Central memory CD8-positive, alpha-beta T cell (primary cell): Measurements from ENCODE around the gene RNF144A.
A peak's percentile ranks its signal among the peaks of the same experiment; 100 is the strongest.

ENCODE experiments used
- ATAC-seq: fragments of 150-1000 bp; cut with Tn5 transposase; replicated peaks from 2 replicates; pipeline ENCODE4 v1.10.0; 2022; ENCODE audit warnings: mild to moderate bottlenecking, moderate FRiP score, moderate number of reproducible peaks; ENCODE audit not compliant: poor library complexity, severe bottlenecking; ENCODE audit errors: extremely low read depth
- DNase-seq, 2 donors: peaks; one replicate each; pipeline ENCODE4 v3.0.0; 2021; ENCODE audit warnings: low spot score in 2 of 2
- H3K27ac Mint-ChIP-seq: one replicate; pipeline ENCODE4 v1.8.0; 2022; ENCODE audit warnings: low read depth, mild to moderate bottlenecking, moderate library complexity, mixed read lengths
- H3K27me3 Mint-ChIP-seq: one replicate; pipeline ENCODE4 v1.8.0; 2022; ENCODE audit warnings: mixed read lengths
- H3K36me3 Mint-ChIP-seq: one replicate; pipeline ENCODE4 v1.8.0; 2022; ENCODE audit warnings: mild to moderate bottlenecking, moderate library complexity, mixed read lengths; ENCODE audit not compliant: insufficient read depth
- H3K4me1 Mint-ChIP-seq: one replicate; pipeline ENCODE4 v1.8.0; 2022; ENCODE audit warnings: mixed read lengths
- H3K4me3 Mint-ChIP-seq: one replicate; pipeline ENCODE4 v1.8.0; 2022; ENCODE audit warnings: mild to moderate bottlenecking, moderate library complexity, mixed read lengths
- H3K9me3 Mint-ChIP-seq: one replicate; pipeline ENCODE4 v1.8.0; 2022; ENCODE audit warnings: mixed read lengths

RNF144A gene

DNA sequence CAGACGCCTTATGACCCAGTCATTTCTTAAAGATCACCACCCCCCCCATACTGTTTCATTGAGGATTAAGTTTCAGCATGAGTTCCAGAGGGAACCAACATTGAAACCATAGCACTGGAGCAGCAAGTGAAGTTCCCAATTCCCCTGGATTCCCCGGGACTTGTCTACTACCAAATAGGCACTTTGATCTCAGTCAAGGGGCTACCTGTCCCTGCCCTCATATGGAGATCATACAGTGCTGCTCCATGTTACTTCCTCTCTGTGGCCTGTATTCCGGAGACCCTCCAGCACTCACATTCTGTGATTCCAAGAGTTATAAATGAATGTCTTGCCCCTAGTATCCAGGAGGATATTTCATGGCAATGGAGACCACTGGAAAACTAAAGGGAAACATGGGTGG lies 42.5 kb downstream of the RNF144A start:
- Mint-ChIP-seq H3K27ac (no peak overlapping the region), H3K4me3 (no peak overlapping the region), H3K9me3 (no peaks in the 10 kb centered on the region), H3K4me1 (peaks cover 68% of the 10 kb centered on the region), H3K36me3 (peaks cover 2% of the 10 kb centered on the region), H3K27me3 (no peaks in the 10 kb centered on the region)
- no peak for ATAC-seq
- DNase-seq, result no peak

DNA sequence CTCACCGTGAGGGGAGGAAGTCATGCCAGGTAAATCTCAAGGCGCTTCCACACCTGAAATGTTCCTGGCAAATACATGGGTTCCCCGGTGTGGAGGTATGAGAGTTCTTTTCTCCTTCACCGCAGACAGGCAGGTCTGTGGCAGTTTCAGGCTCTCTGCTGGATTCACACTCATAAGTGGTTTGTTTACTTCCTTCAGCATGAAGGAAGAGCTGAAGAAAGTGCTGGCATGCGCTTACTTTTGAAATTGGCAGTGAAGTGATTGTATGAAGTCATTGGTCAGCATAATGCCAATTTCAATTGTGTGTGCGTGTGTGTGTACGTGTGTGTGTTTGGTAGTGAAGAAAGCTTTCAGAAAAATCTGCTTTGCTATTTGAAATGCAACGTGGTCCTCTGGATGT lies 43.4 kb downstream of the RNF144A start:
- DNase-seq (no peak), ATAC-seq (no peak)
- H3K36me3 Mint-ChIP-seq, result no peaks in the 10 kb centered on the region

DNA sequence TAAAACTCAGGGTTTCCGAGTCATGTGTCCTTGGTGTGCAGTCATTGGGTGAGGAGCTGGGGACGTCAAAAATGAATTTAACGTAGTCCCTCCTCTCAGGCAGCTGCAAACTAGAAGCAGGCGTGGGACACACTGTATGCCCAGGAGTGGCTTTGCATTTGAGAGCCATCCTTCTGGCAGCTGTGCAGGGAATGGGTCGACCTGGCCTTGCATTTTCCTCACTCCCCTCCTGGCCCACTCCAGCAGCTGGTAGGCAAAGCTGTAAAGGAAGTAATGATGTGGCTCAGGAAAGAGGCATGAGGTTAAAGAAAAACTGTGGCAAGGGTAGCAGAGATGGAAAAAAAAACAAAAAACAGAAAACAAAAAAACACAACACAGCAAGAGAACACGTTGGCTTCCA lies 46.5 kb downstream of the RNF144A start:
- no peaks in the 10 kb centered on the region for H3K27me3 Mint-ChIP-seq
- H3K36me3 Mint-ChIP-seq, result no peaks in the 10 kb centered on the region
- H3K9me3 Mint-ChIP-seq, result no peaks in the 10 kb centered on the region
- no peak for ATAC-seq
- peak overlapping the region; percentile 9 for H3K27ac Mint-ChIP-seq
- peaks cover 62% of the 10 kb centered on the region for H3K4me1 Mint-ChIP-seq
- no peak for DNase-seq
- H3K4me3 Mint-ChIP-seq, result no peak overlapping the region

More for the DNA sequence above, 43.4 kb downstream of the RNF144A start:
- H3K4me1 Mint-ChIP-seq, result peaks cover 65% of the 10 kb centered on the region
- H3K27ac Mint-ChIP-seq, result no peak overlapping the region
- no peaks in the 10 kb centered on the region for H3K27me3 Mint-ChIP-seq
- H3K4me3 Mint-ChIP-seq, result no peak overlapping the region
- H3K9me3 Mint-ChIP-seq, result no peaks in the 10 kb centered on the region

DNA sequence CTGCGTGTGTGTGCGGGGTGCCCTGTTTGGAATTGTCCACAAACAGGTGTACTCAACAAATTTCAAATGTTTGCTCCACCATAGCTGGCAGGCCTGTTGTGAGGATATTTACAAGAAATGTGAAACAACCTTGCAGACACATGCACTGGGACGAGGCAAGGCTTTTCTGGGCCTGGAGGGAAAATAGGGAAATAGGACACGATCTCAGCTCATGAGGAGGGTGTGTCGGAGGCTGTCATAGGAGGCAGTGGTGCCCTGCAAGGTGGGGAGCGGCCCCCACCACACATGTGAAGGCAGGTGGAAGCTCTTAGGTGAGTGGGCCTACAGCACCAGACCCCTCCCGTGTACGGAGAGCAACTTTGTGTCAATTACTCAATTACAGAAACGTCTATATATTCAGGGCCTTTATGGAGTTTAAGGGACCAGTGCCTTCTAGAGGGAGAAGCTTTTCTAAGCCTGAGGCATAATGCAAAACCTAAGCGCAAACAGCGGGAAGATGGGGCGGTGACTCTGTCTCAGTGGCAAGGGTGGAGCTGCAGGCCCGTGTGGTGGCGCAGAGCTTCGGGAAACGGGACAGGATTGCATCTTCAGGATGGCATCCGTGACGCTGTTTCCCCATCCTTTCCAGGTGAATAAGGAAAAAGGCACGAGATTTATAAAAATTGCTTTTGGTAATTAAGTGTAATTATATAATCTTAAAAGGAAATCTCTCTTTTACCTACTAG lies 48.0 kb downstream of the RNF144A start:
- no peak overlapping the region for H3K4me3 Mint-ChIP-seq
- H3K27ac Mint-ChIP-seq, result no peak overlapping the region
- H3K9me3 Mint-ChIP-seq, result no peaks in the 10 kb centered on the region
- no peaks in the 10 kb centered on the region for H3K36me3 Mint-ChIP-seq
- peaks cover 47% of the 10 kb centered on the region for H3K4me1 Mint-ChIP-seq
- ATAC-seq (no peak), DNase-seq (no peak)
- H3K27me3 Mint-ChIP-seq, result no peaks in the 10 kb centered on the region

DNA sequence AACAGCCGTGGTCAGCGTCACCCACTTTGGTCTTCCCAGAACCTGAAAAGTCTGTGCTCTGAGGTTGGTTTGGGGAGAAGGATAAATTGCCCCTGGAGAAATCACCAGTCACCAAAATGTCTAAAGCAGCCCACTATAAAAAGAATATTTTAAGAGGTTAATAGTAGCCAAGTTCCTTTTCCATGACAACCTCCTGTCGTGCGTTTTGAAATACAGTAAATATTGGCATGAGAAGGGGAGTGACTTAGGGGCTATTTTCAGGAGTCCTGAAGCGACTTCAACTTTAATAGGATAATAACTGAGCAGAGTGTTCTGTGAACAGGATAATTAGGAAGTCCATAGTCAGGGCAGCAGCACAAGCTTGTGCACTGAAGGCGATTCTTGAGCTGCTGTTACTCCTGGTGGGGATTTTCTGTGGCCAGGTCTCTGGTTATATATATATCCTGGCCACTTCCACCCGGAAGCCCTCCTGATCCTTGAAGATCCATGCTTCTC lies 49.3 kb downstream of the RNF144A start:
- ATAC-seq, result no peak
- Mint-ChIP-seq H3K27ac (no peak overlapping the region), H3K36me3 (peaks cover 4% of the 10 kb centered on the region)

DNA sequence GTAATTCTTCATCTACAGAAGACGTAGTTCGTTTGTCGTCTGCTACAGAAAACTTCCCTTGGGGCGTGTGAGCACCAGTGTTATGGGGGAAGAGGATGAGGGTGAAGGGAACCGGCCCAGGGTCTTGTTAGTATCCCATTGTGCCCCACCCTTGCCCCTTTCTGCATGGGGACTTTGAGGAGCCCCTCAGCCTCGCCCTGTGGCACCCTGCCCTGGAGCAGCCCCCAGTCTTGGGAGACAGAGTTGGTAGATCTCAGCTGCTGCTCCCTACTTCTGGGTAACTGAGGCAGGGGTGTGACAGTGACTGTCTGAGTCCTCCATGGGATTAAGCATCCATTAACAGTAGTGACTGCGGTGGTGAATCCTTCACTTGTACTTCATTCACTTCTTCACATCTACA lies 50.1 kb downstream of the RNF144A start:
- ATAC-seq (no peak), DNase-seq (no peak)
- H3K36me3 Mint-ChIP-seq, result peaks cover 4% of the 10 kb centered on the region
- no peaks in the 10 kb centered on the region for H3K9me3 Mint-ChIP-seq
- H3K27ac Mint-ChIP-seq, result no peak overlapping the region
- H3K4me3 Mint-ChIP-seq, result no peak overlapping the region
- H3K4me1 Mint-ChIP-seq, result peaks cover 42% of the 10 kb centered on the region
- H3K27me3 Mint-ChIP-seq, result no peaks in the 10 kb centered on the region

More for the DNA sequence above, 49.3 kb downstream of the RNF144A start:
- no peaks in the 10 kb centered on the region for H3K27me3 Mint-ChIP-seq
- no peak overlapping the region for H3K4me3 Mint-ChIP-seq
- no peaks in the 10 kb centered on the region for H3K9me3 Mint-ChIP-seq
- no peak for DNase-seq
- peaks cover 42% of the 10 kb centered on the region for H3K4me1 Mint-ChIP-seq

DNA sequence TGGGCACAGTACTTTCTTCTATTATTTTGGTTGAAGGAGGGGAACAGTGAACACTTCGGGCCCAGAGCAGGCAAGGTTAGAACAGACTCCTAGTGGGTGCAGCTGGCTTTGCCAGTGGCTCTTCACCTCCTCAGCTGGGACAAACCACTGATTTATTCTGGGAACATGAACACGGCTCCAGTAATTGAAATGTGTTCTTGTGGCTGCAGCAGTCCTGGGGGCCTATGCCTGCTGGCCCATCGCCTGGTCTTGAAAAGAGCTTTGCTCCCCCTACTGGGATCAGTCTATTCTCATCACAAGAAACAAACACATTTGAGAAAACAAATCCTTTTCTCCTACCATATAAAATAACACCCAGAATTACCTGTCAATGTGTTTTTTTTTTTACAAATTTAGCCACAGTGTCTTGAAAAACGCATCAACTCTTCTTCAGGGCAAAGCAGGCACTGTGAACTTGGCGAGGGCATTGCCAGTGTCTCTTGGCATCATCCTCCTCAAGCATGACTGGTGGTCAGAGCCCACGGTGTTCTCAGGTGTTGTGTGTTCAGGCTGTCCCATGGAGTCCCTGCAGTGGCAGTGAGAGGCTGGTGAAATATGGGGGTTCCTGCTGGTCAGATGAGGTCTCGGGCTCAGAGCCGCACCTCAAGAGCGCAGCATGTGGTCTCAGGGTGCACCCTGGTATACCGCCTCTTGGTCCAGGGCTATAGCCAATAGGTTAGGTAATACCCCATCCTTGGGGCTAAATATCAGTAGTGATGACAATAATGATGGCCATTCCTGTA lies 51.3 kb downstream of the RNF144A start:
- ATAC-seq, result no peak
- no peak overlapping the region for H3K27ac Mint-ChIP-seq
- H3K9me3 Mint-ChIP-seq, result no peaks in the 10 kb centered on the region
- peaks cover 38% of the 10 kb centered on the region for H3K4me1 Mint-ChIP-seq
- peaks cover 7% of the 10 kb centered on the region for H3K36me3 Mint-ChIP-seq
- DNase-seq, result no peak
- no peak overlapping the region for H3K4me3 Mint-ChIP-seq
- H3K27me3 Mint-ChIP-seq, result no peaks in the 10 kb centered on the region

DNA sequence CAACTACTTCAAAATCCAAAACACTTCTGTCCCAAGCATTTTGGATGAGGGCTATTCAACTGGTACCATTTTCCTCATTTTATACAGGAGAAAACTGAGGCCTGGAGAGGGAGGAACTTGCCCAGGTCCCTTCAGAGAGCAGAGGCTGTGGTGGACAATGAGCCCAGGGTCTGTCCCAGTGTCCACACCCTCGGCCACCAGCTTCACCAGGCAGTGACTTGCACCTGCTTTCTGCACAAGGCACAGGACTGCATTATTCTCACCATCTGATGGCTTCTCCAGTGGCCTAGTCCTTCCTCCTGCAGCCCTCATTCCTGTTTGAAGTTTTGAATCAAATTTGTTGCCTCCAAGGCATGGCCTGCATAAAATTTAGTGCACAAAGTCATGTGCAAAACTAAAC lies 53.3 kb downstream of the RNF144A start:
- H3K36me3 Mint-ChIP-seq, result peaks cover 7% of the 10 kb centered on the region

DNA sequence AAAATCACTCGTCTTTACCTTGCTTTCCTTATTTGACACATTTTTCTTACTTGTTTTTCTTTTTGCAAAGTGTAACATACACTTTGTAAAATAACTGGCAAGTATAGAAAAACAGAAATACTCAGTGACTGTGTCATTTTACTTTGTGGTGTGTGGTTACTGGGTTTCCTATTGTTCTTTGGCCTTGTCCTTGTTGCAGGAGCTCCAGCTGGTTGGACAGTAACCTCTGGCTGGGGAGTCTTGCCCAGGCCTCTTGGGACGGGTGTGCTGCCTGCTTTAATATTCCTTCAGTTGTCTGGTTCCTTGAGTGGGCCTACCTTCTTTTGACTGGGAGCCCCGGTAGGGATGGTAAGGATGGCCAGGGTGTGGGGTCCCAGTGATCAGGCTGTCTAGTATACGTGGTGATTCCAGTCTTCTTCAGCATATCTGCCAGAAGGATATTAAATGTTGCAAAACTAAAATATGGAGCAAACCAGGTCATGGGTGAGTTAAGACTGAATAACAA lies 53.8 kb downstream of the RNF144A start:
- H3K27ac Mint-ChIP-seq, result no peak overlapping the region
- DNase-seq (no peak), ATAC-seq (no peak)
- H3K9me3 Mint-ChIP-seq, result no peaks in the 10 kb centered on the region
- peaks cover 7% of the 10 kb centered on the region for H3K36me3 Mint-ChIP-seq
- peaks cover 29% of the 10 kb centered on the region for H3K4me1 Mint-ChIP-seq
- no peak overlapping the region for H3K4me3 Mint-ChIP-seq
- H3K27me3 Mint-ChIP-seq, result no peaks in the 10 kb centered on the region

More for the DNA sequence above, 53.3 kb downstream of the RNF144A start:
- Mint-ChIP-seq H3K27me3 (no peaks in the 10 kb centered on the region), H3K4me1 (peaks cover 29% of the 10 kb centered on the region), H3K4me3 (no peak overlapping the region), H3K27ac (no peak overlapping the region), H3K9me3 (no peaks in the 10 kb centered on the region)
- DNase-seq (no peak), ATAC-seq (no peak)

DNA sequence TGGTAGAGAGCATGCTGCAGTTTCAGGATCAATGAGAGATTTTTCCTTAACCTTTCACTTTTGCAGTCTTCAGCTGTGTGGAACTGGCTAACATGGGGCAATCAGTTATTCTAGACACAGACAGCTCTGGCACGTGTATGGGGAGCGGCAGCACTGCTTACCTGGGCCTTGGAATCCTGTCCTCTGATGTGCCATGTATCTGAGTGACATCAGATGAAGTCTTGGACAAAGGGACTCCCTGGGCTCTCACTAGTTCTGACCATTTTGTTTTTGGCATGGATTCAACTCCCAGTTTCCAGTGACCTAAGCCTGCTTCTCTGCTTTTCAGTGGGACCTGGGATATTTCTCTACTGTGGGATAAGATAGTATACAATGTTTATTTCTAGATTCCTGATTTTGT lies 54.3 kb downstream of the RNF144A start:
- no peak for DNase-seq

DNA sequence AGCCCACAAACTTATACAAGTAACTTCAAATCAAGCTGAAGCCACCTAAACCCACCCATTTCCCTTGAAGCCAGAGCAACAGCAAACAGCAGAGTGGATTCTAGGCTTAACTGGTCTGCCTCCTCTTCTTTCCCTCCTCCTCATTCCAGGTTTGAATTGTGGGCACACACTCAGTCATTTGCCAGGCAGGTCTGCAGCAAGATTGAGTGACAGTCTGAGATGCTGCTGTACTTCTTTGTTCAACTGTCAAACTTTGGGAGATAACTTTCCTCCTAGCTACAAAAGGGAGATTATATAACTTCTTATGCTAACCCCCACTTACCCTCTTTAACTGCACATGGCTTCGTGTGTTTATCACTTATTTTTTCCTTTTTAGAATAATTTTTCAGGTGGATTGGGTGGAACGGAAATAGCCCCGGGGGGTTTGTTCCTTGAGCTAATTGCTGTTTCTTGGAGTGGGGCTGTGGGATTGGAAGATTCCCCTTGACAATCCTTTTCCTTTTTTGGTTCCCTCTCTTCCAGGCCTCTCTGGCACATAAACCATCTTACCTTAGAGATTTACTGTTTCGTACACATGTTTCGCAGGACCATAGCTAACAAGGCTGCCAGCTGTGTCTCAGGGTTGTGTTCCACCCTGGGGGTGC lies 55.0 kb downstream of the RNF144A start:
- ATAC-seq, result no peak
- peaks cover 7% of the 10 kb centered on the region for H3K36me3 Mint-ChIP-seq
- H3K27ac Mint-ChIP-seq, result no peak overlapping the region

More for the DNA sequence above, 54.3 kb downstream of the RNF144A start:
- no peaks in the 10 kb centered on the region for H3K9me3 Mint-ChIP-seq
- ATAC-seq, result no peak
- H3K4me3 Mint-ChIP-seq, result no peak overlapping the region
- H3K4me1 Mint-ChIP-seq, result peaks cover 29% of the 10 kb centered on the region
- H3K27me3 Mint-ChIP-seq, result no peaks in the 10 kb centered on the region
- no peak overlapping the region for H3K27ac Mint-ChIP-seq
- peaks cover 7% of the 10 kb centered on the region for H3K36me3 Mint-ChIP-seq

DNA sequence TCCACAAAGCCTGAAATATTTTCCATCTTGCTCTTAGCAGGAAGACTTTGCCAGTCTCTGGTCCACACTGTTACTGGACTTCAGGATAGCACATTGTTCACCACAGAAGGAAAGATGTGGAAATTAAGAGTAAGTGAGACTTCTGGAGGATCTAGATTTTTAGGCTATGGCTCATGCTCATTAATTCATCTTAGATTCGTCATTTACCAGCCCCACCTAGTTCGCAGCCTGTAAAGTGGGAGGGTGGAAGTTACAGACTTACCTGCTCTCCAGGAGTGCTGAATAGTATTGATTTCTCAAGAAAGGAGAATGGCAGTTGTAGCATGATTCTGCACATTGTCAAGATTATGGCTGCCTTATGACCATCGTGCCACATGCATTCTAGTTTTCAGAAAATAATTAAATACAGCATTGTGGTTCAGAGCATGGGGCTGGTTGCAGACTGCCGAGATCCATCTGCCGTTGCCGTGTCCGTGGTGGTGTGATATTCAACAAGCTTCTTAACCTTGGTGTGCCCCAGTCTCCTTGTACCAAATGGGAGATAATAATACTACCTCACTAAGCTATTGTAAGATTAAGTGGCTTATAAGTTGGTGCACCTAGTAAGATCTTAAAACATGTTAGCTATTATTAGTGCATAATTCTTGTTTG lies 56.8 kb downstream of the RNF144A start:
- no peaks in the 10 kb centered on the region for H3K9me3 Mint-ChIP-seq
- DNase-seq, result no peak
- peaks cover 7% of the 10 kb centered on the region for H3K36me3 Mint-ChIP-seq
- ATAC-seq, result no peak
- H3K4me1 Mint-ChIP-seq, result peaks cover 31% of the 10 kb centered on the region
- no peaks in the 10 kb centered on the region for H3K27me3 Mint-ChIP-seq
- H3K27ac Mint-ChIP-seq, result no peak overlapping the region
- H3K4me3 Mint-ChIP-seq, result no peak overlapping the region

More for the DNA sequence above, 55.0 kb downstream of the RNF144A start:
- no peak for DNase-seq
- Mint-ChIP-seq H3K27me3 (no peaks in the 10 kb centered on the region), H3K9me3 (no peaks in the 10 kb centered on the region), H3K4me3 (no peak overlapping the region), H3K4me1 (peaks cover 25% of the 10 kb centered on the region)
